ENCODE data around the gene FOXP1. TPM values are rescaled to one million over a fixed set of nuclear protein-coding genes. Genes with fewer than 3 reads are reported as not detected.

The FOXP1 gene
- total RNA-seq, 1 donor from 2014 or later, result 61.3 TPM

DNA sequence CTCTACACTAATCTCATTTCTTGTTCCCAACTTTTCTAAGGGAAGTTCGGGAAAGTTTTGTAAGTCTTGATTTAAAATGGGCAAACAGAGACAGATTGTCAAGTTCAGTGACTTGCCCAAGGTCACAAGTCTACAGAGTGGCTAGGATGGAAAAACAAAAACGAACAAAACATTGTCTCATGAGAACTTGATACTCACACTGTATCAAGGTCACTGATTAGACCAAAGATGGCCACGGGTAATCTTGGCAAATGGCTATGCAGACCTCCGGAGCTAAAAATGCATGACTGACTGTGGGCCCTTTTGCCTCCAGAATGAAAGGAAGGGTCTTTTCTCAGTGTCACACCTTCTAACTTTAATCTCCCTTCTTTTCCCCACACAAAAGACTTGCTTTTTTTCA, 460.9 kb downstream of the FOXP1 start:
- intact Hi-C loops (cut with micrococcal nuclease), result loop anchor here (10.0 kb wide), 1 partner anchor 262 kb away; no protein-coding TSS in a partner anchor

DNA sequence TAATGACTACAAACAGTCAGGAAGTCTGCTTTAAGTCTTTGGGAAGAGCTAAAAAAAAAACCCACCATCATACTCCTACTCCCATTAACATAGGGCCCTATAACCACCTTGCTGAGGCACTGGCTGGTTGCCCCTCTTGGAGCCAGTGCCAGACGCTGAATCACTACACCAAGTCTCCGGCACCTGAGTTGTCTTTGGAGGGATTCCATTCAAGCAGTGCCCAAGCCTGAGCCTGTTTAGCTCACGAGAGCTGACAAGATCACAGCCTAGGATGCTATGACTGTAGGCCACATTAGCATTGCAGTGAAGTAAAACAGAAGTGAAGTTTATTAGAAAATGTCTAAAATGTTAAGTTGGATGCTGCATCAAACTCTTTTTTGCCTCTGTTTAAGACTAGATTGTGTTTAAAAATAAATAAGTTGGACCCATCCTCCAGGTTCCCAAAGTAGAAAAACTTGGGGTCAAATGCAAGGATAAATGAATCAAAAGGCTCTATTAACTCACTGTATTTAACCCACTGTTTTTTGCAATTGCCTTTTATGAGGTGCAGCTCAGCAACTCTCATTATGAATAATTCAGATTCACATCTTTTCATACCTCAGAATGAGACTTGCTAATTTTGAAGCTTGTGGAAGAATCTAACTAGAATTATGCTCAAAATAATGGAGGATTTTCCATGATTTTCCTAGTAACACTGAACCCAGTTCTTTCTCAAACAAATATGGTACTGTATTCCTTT, 461.9 kb downstream of the FOXP1 start:
- intact Hi-C loops (cut with micrococcal nuclease), result loop anchor here (10.0 kb wide), 1 partner anchor 263 kb away; no protein-coding TSS in a partner anchor

- intact Hi-C loops (cut with micrococcal nuclease), result loop anchor here (10.0 kb wide), 1 partner anchor 265 kb away; no protein-coding TSS in a partner anchor
Observed at GRCh38 chr3:71120012-71120411, 463.5 kb downstream of the FOXP1 start.

GRCh38 chr3:71119171-71119570, 464.4 kb downstream of the FOXP1 start:
- intact Hi-C loops (cut with micrococcal nuclease), result no loop called here

DNA sequence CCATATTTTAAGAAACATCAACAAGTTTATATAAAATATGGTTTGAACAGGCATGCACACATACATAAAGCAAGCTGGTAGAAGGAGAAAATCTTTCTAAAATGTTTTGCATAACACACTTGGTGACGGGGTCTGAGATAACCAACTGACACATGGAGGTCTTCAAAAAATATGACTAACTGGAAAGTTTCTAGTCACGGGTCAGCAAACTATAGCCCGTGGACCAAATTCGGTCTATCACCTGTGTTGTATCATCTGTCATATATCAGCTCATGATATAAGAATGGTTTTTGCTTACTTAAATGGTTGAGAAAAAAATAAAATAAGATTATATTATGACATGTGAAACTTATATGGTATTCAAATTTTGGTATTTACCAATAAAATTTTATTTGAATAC, 465.1 kb downstream of the FOXP1 start:
- intact Hi-C loops (cut with micrococcal nuclease), result no loop called here

DNA sequence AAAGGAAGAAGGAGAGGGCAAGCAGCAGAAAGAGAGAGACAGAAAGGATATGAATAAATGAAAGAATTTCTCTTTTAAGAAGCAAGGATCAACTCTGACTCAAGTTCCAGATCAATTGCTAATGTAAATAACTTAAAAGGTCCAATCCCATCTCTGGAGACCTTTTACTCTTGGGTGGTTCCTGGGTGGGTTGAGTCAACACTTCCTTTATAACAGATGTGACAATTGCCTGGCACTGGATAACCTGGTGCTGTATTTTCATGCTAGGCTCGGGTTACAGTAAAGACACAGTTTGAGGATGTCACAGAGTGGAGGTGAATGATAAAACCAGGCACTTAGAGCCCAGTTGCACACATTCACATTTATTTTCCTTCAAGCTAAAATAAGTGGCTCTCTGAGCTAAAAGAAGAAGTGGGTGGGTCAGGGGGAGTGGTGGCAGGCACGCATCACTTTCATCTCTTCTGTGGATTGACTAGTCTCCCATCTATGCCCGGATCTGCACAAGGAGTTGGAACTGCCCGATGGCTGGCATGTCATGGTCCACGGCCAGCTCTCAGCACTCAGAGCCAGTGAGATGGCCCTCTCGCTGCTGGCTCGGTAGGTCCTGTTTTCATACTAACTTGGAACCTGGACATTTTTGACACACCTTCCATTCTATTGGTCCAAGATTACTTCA, 465.8 kb downstream of the FOXP1 start:
- intact Hi-C loops (cut with micrococcal nuclease), result no loop called here

GRCh38 chr3:71114610-71115009, 468.9 kb downstream of the FOXP1 start:
- intact Hi-C loops (cut with micrococcal nuclease), result no loop called here

GRCh38 chr3:71112576-71112975, 471.0 kb downstream of the FOXP1 start:
- intact Hi-C loops (cut with micrococcal nuclease), result no loop called here

- intact Hi-C loops (cut with micrococcal nuclease), result no loop called here
Observed at GRCh38 chr3:71111784-71112440, 471.6 kb downstream of the FOXP1 start.

DNA sequence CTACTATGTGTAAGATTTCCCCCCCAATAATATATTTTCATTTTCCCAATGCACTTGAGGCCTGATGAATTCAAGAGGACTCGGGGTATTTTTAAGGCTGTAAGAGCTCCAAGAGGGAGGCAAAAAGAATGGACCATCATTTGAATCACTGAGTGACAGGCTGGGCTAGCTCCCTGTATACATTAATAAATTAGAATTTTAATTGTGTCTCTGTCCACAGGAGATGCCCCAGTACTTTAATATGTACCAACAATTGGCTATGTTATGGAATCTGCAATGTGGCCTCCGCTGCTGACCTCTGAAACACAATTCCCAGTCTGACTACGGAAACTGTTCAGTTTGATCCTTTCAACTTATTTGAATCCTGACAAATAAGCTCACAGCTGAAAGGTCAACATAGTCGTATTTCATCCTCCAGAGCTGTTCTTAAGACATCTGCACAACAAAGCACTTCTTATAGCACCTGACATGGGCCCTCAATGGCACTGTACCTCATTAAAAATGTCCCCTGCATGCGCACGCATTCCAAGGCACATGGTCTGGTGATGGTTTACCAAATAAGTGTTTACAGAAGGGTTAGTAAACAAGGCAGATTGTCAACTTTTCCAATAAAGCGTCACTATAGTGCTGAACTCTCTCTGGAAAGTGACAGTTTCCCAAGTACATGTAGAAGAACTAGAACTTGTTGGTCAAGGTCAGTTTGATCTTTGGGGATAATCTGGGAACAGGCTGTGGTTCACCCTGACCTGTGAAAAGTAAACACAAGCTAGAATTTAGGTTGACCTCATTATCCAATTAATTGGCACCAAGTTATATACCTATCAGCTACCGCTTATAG, 472.9 kb downstream of the FOXP1 start:
- intact Hi-C loops (cut with micrococcal nuclease), result no loop called here

- intact Hi-C loops (cut with micrococcal nuclease), result no loop called here
Observed at GRCh38 chr3:71109977-71110285, 473.6 kb downstream of the FOXP1 start.

GRCh38 chr3:71109241-71109976, 474.1 kb downstream of the FOXP1 start:
- intact Hi-C loops (cut with micrococcal nuclease), result no loop called here

DNA sequence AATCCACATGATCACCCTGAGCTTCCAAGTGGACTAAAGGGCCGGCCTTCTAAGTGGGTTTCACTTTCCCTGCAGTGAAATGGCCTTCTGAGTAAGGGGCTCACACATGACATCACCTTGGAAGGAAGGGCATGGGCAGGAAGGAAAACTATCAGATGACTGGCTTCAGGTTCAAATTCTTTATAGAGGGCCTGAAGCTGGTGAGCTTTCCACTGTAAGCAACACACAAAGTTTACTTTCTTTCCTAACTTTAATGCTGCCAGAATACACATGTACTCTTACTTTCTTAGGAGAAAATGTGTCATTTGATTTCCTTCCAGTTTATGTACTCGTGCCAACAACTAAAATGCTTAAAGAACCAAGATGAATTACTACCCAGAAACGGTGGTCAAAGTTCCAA, 475.6 kb downstream of the FOXP1 start:
- intact Hi-C loops (cut with micrococcal nuclease), result no loop called here

DNA sequence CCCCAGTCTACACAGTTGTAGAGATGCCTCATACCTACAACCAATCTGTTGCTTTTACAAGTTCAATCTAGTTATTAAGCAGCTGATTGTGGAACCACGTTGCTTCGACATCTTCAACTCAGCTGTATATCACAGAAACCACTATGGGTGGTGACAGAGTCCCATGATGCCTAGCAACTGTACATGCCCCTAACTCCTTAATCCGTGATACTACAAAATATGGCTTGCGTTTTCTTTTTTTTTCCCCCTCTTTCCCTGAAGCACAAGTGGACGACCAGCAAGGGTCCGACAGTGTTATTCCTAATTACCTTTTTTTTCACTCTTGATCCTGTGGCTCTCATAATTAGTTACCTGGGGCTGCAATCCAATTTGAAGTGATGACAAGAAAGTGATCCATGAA, 478.6 kb downstream of the FOXP1 start:
- intact Hi-C loops (cut with micrococcal nuclease), result no loop called here

DNA sequence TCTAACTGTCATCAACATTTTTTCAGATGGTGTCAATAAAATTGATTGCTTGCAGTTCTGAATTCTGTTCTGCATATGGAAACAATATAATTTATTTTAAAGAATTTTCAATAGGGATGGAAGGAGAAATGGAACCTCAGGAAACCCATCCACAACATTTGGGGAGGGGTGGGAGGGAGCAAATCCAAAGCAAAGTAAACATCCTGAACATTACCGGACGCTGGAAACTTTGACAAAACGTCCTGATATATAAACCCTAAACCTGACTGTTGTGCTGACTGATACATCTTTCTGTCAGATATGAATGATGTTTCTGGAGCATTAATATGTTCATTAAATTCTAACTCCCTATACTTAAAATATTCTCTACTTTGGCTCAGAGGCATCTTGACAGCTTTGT, 479.0 kb downstream of the FOXP1 start:
- intact Hi-C loops (cut with micrococcal nuclease), result no loop called here

GRCh38 chr3:71104121-71104541, 479.4 kb downstream of the FOXP1 start:
- intact Hi-C loops (cut with micrococcal nuclease), result no loop called here

DNA sequence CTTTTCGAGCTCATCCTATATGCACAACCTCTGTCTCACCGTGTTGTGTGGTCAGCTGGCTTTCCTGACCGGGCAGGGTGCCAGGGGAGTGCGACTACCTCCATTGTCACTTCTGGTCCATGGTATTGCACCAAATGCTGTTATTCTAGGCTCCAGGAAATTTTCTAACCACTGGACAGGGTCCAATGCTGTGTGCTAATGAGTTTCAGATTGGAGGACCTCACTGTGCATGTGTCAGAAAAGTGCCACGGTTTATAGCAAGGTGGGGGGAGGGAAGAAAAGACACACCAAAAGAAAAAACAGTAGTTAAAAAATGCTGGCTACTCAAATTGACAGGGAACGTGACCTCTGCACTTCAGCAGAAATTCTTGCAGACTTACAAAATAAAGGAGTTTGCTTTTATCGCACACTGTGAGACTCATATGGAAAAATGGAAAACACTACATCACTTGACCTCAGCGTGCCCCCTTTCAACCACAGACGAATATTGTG, 480.1 kb downstream of the FOXP1 start:
- intact Hi-C loops (cut with micrococcal nuclease), result no loop called here

GRCh38 chr3:71102111-71102983, 481.2 kb downstream of the FOXP1 start:
- intact Hi-C loops (cut with micrococcal nuclease), result no loop called here

- intact Hi-C loops (cut with micrococcal nuclease), result no loop called here
Observed at GRCh38 chr3:71101626-71102025, 481.9 kb downstream of the FOXP1 start.

DNA sequence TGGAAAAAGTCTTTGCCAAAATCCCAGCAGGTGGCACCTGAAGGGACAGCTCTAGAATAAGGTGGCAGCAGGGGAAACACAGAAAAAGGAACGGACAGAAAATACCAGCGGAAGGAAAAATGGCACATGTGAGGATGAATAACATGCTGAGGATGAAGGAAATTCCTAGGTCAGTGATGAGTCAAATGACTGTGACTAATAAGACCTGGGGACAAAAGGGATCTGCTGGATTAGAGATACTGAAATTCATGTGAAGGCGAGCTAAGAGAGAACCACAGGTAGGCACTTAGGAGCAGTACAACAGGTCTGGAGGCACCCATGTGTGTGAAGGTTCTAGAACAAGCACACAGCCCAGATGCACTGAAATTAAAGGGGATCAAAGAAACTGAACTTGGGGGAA, 482.5 kb downstream of the FOXP1 start:
- intact Hi-C loops (cut with micrococcal nuclease), result no loop called here

All from T-helper 1 cell treated with Interleukin-12 subunit alpha and Interleukin-12 subunit beta and Interleukin-4 antibody, amounts not matched to agents 30 ng/mL and 1 ng/mL, for 36 hours (primary cell).